GM19328 (cell line): Measurements from ENCODE around the gene WFDC9.
"Not testable (repeated sequence)": the region's sequence is repeated elsewhere in the genome, so short reads cannot be mapped to it uniquely, and the experiment has no call there.

Experiments
- ATAC-seq: cut with Tn5 transposase; IDR thresholded peaks from one replicate; pipeline ENCODE4 v1.9.1; 2021; ENCODE audit warnings: mild to moderate bottlenecking, moderate library complexity; ENCODE audit not compliant: unreplicated experiment

Gene WFDC9

GRCh38 chr20:45593498-45593897, 37.6 kb downstream of the WFDC9 start:
- no peak for ATAC-seq

- ATAC-seq: no peak
Measured at GRCh38 chr20:45592574-45593189, 38.4 kb downstream of the WFDC9 start.

- no peak for ATAC-seq
Measured at GRCh38 chr20:45589725-45590124, 41.4 kb downstream of the WFDC9 start.

- no peak for ATAC-seq
Measured at GRCh38 chr20:45588800-45589199, 42.3 kb downstream of the WFDC9 start.

- ATAC-seq: not testable (repeated sequence)
Measured at GRCh38 chr20:45585986-45586385, 45.1 kb downstream of the WFDC9 start.

GRCh38 chr20:45584294-45584693, 46.8 kb downstream of the WFDC9 start:
- ATAC-seq: not testable (repeated sequence)

GRCh38 chr20:45583502-45583901, 47.6 kb downstream of the WFDC9 start:
- no peak for ATAC-seq

- no peak for ATAC-seq
Measured at GRCh38 chr20:45581702-45582101, 49.4 kb downstream of the WFDC9 start.

- ATAC-seq: no peak
Measured at GRCh38 chr20:45579184-45579583, 51.9 kb downstream of the WFDC9 start, which contains the start of gene WFDC8. TSS of gene WFDC8 (minus strand) at chr20:45579284. CDS start at chr20:45579247, 37 bp downstream.

- no peak for ATAC-seq
Measured at GRCh38 chr20:45578231-45578630, 52.9 kb downstream of the WFDC9 start.

- no peak for ATAC-seq
Measured at GRCh38 chr20:45576995-45577394, 54.1 kb downstream of the WFDC9 start.

- no peak for ATAC-seq
Measured at GRCh38 chr20:45575931-45576330, 55.2 kb downstream of the WFDC9 start.

- ATAC-seq: not testable (repeated sequence)
Measured at GRCh38 chr20:45569650-45570049, 61.4 kb downstream of the WFDC9 start.

GRCh38 chr20:45564760-45565276, 66.3 kb downstream of the WFDC9 start:
- ATAC-seq: no peak
